ENCODE measurements around the gene TCP11L2.
"Not testable (repeated sequence)": the region's sequence is repeated elsewhere in the genome, so short reads cannot be mapped to it uniquely, and the experiment has no call there.

The TCP11L2 gene

DNA sequence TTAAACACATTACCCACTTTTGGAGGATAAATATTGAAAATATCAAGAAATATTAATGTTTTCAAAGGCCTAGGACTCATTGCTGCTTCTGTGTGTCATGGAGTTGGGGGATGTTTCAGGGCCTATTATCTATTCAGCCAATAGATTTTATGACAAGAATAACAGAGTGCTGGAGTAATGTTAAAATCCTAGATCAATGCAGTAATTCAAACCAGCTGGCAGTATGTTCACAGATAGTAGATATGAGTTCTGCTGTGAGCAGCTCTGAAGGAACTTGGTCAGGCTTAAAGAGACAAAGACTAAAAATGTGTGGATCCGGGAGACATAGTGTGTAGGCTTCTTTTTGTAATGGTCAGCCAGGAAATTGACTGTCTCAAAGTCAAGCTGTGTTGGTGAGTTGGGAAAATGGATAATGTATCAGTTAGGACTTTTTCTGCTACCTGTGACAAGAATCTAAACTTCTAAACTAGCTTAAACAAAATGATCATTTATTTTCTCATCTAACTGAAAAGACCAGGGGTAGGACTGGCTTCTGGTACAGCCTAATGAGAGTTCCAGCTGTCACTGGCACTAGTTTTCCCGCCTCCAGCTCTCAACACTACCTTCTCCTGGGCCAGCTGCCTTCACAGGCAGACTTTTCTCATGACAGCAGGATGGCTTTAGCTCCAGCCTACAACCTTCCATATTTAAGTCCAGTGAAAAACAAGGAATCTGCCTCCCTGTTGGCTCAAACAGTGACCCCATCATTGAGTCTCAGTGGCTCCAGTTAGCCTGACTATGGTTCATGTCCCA, 38.7 kb downstream of the TCP11L2 start:
- no peak for DNase-seq (ENCODE audit: extremely low read depth in 1 of 2, low read depth in 1 of 2)

DNA sequence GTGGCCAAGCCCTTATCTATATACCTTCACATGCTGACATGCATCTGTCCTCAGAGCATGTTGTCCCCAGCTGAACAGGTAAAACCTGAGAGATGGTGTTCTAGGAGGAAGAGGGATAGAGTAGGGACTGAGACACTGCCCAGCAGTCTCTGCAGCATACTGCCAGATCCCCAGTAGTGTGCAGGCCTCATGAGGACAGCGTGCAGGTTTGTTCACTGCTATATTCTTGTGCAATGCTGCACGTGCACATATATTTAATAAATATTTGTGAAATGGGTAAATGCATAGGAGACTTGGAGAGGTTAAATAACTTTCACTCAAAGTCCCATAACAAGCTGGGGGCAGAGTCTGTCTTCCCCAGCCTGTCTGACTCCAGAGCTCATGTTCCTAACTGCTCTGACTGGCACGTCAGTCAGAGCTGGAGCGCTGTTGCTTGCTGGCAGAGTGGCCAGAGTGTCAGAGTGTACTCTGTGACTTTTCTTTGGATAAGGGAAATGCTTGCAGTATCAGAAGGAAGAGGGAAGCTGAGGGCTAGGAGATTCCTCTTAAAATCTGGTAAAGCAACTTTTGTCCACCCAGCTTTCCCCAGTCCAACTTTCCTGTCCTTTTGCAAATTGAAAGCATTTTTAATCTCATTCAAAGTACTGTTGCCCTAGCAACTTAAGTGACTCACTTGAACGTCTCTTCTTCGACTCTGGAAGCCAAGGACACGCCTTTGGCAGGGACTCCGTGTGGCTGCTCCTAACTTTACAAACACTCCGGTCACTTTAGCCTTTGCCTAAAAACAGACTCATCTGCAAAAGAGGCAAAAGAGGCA, 40.1 kb downstream of the TCP11L2 start:
- no peak for DNase-seq (ENCODE audit: extremely low read depth in 1 of 2, low read depth in 1 of 2)

DNA sequence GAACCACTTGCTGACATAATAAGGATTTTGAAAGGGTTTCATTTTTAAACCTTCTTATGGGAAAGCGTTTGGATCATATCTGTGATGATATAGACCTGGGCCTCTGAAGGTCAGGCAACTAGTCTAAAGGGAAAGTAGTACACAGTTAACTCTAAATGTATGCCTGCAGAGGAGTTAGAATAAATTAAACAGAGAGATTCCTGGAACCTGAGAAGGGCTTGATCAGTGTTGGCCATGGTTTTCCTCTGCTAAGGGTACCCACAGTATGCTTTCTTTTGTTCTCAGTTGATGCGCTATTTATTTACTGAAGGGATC, 40.6 kb downstream of the TCP11L2 start:
- DNase-seq (ENCODE audit: extremely low read depth in 1 of 2, low read depth in 1 of 2), result no peak

DNA sequence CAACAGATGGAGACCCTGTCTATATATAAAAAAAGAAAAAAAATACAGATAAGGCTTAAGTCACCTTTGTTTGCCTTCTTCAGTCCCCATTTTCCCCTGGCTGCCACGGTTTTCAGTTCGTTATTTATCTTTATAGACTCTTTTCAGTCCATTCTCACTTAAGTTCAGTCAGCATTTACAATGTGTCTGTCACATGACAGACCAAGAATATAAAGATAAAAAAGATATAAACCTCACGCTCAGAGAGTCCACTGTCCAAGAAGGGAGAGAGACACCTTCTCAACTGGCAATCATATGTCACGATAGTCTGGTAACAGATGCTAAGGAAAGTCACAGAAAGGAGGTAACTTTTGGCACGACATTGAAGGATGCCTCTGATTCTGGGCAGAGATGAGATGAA, 41.6 kb downstream of the TCP11L2 start:
- no peak for DNase-seq (ENCODE audit: extremely low read depth in 1 of 2, low read depth in 1 of 2)

DNA sequence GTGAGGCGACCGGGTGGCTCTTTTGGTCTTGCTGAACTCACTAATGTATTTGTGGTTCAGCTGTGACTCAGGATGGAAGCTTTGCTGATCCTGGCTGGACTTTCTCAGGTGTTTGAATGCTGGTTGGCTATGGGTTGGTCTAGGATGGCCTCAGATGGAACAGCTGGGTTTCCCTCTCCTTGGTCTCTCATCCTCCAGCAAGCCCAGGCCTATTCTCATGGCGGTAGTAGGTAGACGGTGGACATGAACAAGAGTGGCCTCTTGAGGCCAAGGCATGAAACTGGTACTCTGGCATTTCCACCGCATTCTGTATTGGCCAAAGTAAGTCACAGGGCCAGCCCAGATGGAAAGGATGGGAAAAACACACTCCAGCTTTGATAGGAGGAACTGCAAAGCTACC, 43.2 kb downstream of the TCP11L2 start:
- DNase-seq (ENCODE audit: extremely low read depth in 1 of 2, low read depth in 1 of 2), result no peak

DNA sequence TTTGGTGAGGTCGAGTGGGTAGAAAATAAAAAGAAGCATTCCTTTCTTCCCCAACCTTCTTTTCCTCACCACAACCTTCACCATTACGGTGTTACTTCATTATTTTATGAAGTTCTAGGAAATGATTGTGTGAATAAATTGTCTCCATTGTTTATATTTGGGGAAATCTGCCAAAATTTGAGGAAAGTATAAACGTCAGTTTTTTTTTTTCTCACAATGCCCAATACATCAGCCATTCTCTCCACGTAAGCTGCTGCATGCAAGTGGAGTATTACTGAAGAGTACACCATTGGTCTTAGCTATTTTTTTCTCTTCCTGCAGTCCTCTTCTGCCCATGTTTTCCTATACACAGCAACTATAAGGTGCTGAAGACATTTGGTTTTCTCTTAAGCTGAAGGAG, 45.9 kb downstream of the TCP11L2 start:
- no peak for DNase-seq (ENCODE audit: extremely low read depth in 1 of 2, low read depth in 1 of 2)

DNA sequence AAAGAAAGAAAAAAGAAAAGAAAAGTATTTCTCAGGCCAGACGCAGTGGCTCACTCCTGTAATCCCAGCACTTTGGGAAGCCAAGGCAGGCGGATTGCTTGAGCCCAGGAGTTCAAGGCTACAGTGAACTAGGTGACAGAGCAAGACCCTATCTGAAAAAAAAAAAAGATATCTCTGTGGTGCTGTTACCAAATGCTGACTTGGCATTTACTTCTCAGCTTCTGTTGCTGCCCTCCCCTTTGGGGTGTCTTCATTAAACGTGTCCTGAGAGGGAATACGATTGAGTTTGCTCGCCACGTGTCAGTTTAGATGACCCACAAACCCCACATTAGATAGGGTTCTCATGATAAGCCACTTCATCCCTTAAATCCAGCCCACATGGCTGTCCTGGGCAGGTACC, 50.6 kb downstream of the TCP11L2 start:
- DNase-seq (ENCODE audit: extremely low read depth in 1 of 2, low read depth in 1 of 2), result no peak

DNA sequence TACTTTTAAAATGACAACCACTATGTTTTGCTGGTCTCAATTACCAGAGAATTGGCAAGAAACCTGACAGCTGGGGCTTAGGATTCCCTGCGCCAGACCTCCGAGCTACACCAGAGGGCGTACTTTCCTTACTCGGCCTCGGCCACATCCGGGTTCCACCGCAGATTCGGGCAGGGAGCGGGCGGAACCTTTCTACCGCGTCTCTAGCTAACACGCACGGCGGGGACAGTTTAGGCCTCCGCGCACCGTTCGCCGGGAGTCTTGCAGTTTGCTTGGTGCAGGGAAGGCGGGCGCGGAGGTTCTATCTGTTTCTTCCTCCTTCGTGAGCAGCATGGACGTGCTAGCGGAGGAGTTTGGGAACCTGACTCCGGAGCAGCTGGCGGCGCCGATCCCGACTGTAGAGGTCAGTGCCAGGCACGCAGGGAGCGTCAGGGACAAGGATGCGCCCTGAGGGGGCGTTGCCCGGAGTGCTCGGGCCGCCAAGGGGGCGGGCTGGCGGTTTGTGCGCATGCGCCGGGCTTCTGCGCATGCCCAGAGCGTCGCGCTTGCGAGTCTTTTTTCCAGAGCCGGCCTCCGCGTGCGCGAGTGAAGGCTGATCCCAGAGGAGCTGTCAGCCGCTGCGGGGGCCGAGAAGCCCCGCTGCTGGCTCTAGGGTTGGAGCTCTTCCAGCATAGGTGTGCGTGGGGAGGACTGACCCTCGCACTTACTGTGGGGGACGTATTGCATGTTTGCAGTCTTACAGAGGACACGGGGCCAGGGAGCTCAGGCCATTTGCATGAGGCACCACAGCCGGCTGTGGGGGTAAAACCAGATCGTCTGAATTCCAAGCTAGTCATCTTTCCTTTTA, 55.2 kb downstream of the TCP11L2 start, which contains the start of gene POLR3B:
POLR3B (plus strand) TSS at position 200 of the 847 bp plus-strand sequence; CDS start at position 332, 132 bp downstream.
- DNase-seq (ENCODE audit: extremely low read depth in 1 of 2, low read depth in 1 of 2), result peak; percentile 90 to 94

DNA sequence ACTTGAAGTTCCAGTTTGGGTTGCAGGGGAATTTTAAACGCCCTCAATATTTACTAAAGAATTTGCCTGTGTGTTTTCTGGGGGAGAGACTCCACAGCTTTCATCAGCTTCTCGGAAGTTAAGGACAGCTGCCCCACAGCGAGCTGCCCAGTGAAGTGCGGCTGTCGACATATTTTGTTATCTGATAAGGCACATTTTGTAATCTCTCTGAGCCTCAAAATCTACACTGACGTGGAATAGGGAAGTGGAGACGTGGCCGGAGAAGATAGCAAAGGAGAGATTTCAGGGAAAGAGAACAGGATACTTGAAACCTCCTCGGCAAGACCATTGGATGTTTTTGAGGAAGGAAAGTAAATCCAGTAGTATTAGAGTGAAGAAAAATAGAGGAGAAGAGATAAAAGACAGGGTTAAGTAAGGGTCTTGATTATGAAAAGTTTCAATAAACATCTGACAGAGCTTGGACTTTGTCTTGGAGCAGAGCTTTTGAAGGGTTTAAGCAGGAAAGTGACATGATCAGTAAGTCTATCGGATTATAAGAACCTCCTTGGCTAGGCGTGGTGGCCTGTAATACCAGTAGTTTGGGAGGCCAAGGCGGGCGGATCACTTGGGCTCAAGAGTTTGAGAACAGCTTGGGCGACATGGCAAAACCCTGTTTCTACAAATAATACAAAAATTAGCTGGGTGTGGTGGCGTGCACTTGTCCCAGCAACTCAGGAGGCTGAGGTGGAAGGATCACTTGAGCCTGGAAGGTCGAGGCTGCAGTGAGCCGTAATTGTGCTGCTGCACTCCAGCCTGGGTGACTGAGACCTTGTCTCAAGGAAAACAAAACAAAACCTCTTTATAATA, 56.1 kb downstream of the TCP11L2 start:
- no peak for DNase-seq (ENCODE audit: extremely low read depth in 1 of 2, low read depth in 1 of 2)

DNA sequence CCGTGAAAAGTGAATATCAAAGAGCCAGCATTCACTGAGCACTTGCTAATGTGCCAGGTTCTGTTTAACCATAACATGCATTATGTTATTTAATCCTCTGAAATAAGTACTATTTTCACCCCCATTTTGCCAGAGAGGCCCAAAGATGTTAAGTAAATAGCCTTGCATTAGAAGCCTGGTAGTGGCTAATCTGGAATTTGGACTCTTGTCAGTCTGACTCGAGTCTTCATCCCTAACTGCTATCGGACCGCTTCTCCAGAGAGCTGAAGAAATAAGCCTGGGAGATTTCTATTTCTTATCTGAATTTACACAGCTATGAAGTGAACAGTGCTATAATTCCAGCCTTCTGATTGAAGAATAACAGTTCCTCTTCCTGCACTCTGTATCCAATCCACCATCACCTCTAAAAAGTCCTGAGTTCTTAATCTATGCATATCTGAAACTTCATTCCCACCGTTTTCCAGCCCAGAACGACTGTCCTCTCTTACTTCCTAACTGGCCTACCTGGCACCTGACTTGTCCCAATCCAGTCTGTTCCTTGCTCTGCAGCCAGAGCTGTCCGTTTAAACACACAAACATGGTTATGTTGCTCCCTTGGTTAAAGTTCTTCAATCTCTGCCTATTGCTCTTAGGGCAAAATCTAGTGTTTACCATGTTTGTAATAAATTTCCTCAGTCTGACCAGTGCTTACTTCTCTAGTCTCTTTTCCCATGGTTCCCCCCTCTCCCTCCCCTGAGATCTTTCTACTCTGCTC, 57.3 kb downstream of the TCP11L2 start:
- DNase-seq (ENCODE audit: extremely low read depth in 1 of 2, low read depth in 1 of 2), result no peak

DNA sequence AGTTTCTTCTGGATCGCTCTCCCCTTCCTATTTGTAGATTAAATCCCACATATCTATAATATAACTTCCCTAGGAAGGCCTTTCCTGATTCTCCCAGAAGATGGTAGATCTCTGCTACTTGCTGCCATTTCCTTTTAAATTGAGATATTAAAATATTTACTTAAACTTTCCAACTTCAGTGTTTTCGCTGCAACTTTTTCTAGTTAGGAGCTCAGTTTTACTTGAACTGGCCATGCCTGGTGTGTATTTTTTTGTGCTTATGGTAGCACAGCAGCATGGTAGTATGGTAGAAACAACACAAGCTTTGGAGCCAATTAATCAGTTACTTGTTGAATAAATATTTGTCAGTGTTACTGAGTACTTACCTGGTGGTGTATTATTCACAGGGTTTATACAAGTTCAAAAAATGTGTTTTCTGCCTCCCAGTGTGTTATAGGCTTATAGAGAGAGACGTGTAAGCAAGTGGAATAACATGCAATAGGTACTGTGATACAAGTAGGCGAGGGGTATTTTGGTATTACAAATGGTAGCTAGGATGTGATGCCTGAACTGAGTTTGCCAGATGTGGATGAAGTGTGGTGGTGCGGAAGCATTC, 58.0 kb downstream of the TCP11L2 start:
- DNase-seq (ENCODE audit: extremely low read depth in 1 of 2, low read depth in 1 of 2), result no peak

DNA sequence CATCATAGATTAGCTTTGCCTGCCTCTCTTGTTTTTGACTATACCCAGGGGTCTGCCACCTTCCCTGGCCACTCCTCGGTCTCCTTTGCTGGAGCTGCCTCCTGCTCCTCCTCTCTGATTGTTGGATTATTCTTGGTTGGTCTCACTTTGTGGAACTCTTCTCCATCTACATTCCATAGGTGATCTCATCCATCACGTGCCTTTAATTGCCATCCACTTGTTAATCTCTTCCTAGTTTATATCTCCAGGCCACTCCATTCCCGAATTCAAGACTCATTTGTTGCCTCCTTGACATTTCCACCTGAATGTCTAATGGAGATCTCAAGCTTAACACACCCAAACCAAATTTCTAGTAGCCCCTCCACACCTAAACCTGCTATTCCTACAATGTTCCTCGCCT, 60.4 kb downstream of the TCP11L2 start:
- no peak for DNase-seq (ENCODE audit: extremely low read depth in 1 of 2, low read depth in 1 of 2)

DNA sequence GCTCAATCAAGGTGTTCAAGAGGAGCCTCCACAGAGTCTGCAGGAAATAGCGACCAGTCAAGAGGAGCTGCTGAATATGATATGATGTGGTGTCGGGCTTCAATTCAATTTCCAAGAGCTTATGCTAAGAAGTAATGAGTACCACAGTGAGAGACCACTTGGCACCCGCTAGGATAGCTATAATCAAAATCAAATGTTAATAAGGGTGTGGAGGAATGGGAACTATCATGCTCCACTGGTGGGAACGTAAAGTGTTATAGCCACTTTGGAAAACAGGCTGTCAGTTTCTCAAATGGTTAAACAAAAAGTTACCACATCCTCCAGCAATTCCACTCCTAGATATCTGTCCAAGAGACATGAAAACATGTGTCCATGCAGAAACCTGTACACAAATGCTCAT, 61.7 kb downstream of the TCP11L2 start:
- no peak for DNase-seq (ENCODE audit: extremely low read depth in 1 of 2, low read depth in 1 of 2)

DNA sequence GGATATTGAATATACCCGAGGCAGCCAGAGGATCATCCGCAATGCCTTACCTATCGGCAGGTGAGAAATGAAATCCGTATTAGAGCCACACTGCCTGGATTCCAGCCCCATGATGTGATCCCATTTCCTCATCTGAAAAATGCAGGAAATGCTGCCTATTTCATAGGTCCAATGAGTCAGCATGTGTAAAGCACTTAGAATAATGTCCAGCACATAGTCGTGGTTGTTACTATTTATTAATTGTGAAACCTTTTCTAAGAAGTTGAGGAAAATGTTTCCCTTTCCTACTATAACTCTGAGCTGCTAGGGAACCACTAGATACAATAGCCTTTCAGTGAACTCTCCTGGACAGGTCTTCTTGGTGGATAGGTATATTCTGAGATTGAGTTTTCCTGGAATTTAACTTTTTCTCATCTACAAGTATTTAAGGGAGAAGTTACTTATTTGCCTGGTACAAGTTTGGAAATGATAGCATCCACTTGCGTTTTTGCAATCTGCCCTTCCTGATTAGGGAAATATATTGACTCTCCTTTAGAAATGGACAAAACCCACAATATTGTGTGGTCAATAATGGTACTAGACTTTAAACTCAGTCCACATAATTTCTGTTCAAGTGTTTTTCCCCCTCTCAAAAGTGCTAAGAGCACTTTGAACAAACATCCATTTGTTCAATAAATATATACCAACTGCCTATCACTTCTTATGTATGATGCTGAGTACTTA, 67.3 kb downstream of the TCP11L2 start:
- no peak for DNase-seq (ENCODE audit: extremely low read depth in 1 of 2, low read depth in 1 of 2)

DNA sequence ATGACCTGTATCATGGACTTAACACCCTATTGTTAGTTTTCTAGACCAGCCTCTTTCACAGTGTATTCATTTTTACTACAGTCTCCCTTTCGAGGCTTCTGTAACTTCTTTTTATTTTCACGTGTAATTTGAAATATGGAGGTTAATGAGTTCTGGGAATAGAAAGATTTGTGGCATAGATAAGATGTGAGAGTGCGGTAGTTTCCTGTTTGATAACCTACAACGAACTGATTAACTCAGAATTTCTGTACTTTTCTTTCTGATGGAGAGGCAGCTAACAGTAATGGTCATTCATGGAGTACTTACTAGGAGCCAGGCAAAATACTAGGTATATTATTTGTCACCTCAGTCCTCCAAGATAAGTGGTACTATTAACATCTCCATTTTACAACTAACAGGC, 76.3 kb downstream of the TCP11L2 start:
- no peak for DNase-seq (ENCODE audit: extremely low read depth in 1 of 2, low read depth in 1 of 2)

DNA sequence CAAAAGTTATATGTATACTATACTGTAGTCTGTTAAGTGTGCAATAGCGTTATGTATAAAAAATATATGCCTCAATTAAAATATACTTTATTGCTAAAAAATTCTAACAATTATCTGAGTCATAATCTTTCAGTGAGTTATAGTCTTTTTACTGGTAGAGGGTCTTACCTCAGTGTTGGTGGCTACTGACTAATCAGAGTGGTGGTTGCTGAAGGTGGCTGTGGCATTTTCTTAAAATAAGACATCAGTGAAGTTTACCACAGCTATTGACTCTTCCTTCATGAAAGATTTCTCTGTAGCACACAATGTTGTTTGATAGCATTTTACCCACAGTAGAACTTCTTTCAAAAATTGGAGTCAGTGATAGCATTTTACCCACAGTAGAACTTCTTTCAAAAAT, 78.4 kb downstream of the TCP11L2 start:
- no peak for DNase-seq (ENCODE audit: extremely low read depth in 1 of 2, low read depth in 1 of 2)

DNA sequence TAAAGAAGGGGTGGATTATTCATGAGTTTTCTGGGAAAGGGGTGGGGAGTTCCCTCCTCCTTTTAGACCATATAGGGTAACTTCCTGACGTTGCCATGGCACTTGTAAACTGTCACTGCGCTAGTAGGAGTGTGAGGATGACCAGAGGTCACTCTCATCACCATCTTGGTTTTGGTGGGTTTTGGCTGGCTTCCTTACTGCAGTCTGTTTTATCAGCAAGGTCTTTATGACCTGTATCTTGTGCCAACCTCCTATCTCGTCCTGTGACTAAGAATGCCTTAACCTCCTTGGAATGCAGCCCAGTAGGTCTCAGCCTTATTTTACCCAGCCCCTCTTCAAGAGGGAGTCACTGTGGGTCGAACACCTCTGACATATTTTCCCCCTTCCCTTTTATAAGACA, 79.3 kb downstream of the TCP11L2 start:
- not testable (repeated sequence) for DNase-seq (ENCODE audit: extremely low read depth in 1 of 2, low read depth in 1 of 2)

DNA sequence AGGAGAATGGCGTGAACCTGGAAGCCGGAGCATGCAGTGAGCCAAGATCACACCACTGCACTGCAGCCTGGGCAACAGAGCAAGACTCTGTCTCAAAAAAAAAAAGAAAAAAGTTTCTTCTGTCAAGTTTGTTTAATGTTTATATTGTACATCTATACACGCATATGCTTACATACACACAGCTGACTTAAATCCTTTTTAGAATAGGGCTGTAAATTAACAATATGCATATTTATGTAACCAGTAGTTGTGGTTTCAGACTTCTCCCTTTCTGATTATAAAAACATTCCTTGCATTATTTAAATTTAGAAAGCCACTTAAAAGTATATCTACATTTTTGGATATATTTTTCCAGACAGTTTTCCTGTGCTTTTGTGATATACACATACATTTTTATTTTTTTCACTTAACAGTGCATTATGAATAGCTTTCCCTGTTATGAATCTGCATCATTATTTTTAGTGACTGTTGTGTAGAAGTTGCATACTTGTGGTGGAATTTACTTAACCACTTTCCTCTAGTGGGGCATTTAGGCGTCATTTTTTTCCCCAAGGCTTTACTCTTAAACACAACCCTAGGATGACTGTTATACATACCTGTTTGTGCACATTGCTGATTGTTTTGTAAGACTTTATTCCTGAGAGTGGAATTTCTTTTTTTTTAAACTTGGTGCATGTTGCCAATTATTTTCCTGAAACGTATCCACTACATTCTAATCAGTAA, 84.4 kb downstream of the TCP11L2 start:
- no peak for DNase-seq (ENCODE audit: extremely low read depth in 1 of 2, low read depth in 1 of 2)

Data from stimulated activated CD8-positive, alpha-beta memory T cell treated with anti-CD3 and anti-CD28 coated beads, Interleukin-7, amount 100 ng/mL, for 48 hours (primary cell).